ENCODE measurements around the gene PIK3C2G.

- TF ChIP-seq EZH2 (IDR thresholded peaks at IDR 0.05; ENCODE audit: low read length) (no peak), CTCF (optimal IDR thresholded peaks at IDR 0.05 in 1 of 3, IDR thresholded peaks at IDR 0.05 in 1 of 3, conservative IDR thresholded peaks at IDR 0.05 in 1 of 3; ENCODE audit: extremely low read depth in 1 of 3, insufficient read depth in 2 of 3, low read length in 3 of 3) (no peak)
These were observed 420.5 kb downstream of the PIK3C2G start for GRCh38 chr12:18681818-18682217.

All from keratinocyte (primary cell).